WTC11 (cell line): ENCODE measurements around the gene CDYL.

Experiments used
- CBFB ChIP-seq: sonication (generic); formaldehyde crosslinking; IDR thresholded peaks from 2 replicates; pipeline ENCODE4 v1.8.1; 2022; ENCODE audit warnings: mild to moderate bottlenecking, low read depth, missing genetic modification reagents
- IRF2 ChIP-seq: sonication (generic); formaldehyde crosslinking; IDR thresholded peaks from 2 replicates; pipeline ENCODE4 v1.8.0; 2022; ENCODE audit warnings: low read depth, missing genetic modification reagents, borderline replicate concordance
- TF ChIP-seq, protein P1 (sequence below): fragments of 200-600 bp; IDR thresholded peaks from 2 replicates; pipeline ENCODE4 v1.8.0; 2022; ENCODE audit warnings: antibody characterized with exemption

DNA sequence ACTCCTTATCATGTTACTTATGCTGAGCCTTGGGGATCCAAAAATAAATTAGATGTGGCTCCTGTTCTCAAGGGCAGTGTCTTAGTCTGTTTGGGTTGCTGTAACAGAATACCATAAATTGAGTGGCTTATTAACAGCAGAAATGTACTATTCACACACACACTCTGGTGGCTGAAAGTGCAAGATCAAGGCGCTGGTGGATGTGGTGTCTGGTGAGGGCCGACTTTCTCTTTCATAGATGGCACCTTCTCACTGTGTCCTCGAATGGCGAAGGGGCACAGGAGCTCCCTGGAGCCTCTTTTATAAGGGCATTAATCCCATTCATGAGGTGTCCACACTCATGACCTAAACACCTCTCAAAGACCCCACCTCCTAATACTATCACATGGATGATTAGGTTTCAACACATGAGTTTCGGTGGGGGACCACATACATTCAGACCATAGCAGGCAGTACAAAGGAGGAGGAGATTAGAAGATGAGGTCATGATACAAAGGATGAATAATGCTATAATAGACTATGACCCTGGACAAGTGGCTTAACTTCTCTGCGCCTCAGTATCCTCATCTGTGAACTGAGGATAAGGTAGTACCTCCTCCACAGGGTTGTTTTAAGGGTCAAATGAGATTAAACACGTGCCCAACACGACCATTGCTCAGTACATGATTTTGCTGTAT, 193.5 kb downstream of the CDYL start:
- TF ChIP-seq, protein P1, sequence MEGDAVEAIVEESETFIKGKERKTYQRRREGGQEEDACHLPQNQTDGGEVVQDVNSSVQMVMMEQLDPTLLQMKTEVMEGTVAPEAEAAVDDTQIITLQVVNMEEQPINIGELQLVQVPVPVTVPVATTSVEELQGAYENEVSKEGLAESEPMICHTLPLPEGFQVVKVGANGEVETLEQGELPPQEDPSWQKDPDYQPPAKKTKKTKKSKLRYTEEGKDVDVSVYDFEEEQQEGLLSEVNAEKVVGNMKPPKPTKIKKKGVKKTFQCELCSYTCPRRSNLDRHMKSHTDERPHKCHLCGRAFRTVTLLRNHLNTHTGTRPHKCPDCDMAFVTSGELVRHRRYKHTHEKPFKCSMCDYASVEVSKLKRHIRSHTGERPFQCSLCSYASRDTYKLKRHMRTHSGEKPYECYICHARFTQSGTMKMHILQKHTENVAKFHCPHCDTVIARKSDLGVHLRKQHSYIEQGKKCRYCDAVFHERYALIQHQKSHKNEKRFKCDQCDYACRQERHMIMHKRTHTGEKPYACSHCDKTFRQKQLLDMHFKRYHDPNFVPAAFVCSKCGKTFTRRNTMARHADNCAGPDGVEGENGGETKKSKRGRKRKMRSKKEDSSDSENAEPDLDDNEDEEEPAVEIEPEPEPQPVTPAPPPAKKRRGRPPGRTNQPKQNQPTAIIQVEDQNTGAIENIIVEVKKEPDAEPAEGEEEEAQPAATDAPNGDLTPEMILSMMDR = no peak
- TF ChIP-seq CBFB (CRISPR knock-in tag) (no peak), IRF2 (CRISPR knock-in tag) (no peak)
